NCI-H1105 treated with DMSO at 0.1 percent for 48 hours (cell line): ENCODE results near the gene ADISSP.
A peak's percentile ranks its signal among the peaks of the same experiment; 100 is the strongest.

Experiments used
- DNase-seq: peaks from one replicate; lab custom pipeline; 2025; lab: John Stamatoyannopoulos, UW

The ADISSP gene

GRCh38 chr20:3767427-3768341, at the start of gene ADISSP:
Gene ADISSP (minus strand): TSS chr20:3767753. CDS start chr20:3760100, 7,653 bp downstream.
- DNase-seq, result peak; percentile 98

DNA sequence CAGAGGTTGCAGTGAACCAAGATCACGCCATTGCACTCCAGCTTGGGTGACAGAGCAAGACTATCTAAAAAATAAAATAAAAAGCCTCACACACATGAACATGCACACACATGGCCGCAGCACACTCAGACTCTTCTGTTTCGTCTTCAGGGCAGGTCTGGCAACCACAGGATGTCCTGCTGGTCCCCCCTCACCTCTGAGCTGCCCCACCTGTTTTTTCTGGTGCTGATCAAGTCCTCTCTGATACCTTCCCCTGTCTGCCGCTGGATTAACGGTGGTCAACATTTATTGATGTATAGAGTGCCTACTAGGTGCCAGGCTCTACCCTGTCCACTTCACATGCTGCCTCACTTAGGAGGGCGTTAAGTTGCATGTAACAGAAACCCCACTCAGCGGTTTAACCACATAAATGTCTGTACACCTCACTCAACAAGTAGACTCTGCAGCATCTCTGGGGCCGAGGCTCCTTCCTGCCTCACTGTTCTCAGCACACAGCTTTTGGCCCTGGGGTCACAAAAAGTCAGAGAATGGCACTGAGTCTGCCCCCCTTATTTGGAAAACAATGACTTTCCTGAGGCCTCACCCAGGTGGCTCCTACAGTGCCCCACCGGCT, 48.3 kb upstream of the ADISSP start:
- no peak for DNase-seq

- DNase-seq, result no peak
Observed at GRCh38 chr20:3814928-3815495, 47.5 kb upstream of the ADISSP start.

DNA sequence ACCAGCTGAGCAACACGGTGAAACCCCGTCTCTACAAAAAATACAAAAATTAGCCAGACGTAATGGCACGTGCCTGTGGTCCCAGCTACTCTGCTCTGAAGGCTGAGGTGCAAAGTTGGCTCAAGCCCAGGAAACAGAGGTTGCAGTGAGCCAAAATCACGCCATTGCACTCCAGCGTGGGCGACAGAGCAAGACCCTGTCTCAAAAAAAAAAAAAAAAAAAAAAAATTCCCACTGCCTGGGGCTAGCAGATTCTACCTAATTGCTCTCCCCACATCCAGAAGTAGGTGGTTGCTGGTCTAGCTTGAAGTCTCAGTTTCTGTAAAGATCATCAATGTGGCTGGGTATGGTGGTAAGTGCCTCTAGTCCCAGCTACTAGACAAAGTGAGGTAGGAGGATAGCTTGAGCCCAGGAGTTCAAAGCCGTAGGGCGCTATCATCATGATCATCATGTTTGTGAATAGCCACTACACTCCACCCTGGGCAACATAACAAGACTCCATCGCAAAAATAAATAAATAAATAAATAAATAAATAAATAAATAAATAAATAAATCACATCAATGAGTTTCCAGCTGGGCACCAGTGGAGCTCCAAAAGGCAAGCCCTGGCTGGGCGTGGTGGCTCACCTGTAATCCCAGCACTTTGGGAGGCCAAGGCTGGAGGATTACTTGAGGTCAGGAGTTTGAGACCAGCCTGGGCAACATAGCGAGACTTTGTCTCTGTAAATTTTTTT, 46.5 kb upstream of the ADISSP start:
- no peak for DNase-seq

DNA sequence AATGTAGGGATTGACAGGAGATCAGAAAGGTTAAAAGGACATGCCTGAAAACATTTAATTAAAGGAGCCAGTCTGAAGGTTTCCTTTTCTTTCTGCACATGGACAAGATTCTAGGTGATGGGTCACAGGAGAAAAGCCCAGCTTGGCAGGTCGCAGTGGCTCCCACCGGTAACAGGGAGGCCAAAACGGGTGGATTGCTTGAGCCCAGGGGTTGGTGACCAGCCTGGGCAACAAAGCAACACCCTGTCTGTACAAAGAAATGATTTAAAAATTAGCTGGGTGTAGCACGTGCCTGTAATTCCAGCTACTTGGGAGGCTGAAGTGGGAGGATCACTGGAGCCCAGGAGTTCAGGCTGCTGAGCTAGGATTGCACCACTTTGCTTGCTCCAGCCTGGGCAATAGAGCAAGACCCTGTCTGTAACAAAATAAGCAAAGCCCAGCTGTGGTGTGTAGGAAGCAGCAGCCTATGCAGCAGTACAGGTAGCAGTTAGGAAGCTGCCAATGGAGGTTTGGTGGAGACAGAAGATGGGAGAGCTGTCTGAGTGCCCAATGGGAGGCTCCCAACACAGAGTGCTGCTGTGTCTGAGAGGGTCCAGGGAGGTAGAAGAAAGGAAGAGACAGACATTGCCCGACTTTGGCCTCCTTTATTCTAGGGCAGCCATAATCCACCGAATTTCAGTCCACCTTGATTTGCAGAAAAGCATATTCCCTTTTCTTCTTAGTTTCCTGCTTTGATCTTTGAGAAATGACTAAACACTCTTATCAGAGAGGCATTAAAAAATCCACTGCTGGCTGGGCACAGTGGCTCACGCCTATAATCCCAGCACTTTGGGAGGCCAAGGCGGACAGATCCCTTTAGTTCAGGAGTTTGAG, 45.7 kb upstream of the ADISSP start:
- DNase-seq, result no peak

GRCh38 chr20:3812259-3812681, 44.7 kb upstream of the ADISSP start:
- DNase-seq, result no peak

DNA sequence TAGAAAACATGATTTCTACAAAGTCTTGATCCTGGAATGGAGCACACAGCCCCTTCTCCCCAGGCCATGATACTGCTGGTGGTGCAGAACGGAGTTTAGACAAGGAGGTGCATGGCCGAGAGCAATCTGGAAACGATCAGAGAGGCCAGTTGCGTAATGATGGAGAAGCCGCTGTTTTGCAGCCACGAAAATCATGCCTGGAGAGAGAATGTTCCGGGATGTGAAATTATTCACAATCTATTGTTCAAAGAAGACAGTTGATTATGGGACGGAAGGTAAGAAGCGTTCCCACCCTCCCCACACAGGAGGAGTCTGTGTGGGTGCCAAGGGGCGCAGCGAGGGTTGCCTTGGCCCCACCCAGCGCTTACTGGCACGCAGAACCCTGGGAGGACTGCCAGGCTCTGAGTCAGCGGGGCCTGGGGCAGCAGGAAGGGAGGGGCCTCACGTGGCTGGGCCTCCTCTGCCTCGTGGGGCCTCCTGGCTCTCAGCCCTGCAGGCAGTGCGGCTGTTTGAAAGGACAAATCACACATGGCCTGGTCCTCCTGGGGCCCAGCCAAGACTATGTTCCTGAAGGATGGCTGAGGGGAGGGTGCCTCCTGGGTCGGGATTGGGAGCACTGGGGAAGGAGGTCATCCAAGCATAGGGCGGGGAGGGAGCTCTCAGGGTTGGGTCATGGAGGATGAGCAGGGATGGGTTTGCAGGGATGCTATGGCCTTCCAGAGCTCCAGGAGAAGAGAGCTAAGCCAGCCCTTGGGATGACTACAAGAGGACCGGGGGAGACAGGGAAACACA, 44.1 kb upstream of the ADISSP start:
- DNase-seq, result peak; percentile 92

GRCh38 chr20:3808544-3808943, 41.0 kb upstream of the ADISSP start:
- DNase-seq, result no peak

DNA sequence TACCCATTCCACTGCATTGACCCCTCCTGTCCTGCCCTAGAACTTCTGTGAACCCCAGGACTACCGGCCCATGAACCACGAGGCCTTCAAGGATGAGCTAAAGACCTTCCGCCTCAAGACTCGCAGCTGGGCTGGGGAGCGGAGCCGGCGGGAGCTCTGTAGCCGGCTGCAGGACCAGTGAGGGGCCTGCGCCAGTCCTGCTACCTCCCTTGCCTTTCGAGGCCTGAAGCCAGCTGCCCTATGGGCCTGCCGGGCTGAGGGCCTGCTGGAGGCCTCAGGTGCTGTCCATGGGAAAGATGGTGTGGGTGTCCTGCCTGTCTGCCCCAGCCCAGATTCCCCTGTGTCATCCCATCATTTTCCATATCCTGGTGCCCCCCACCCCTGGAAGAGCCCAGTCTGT, 37.2 kb upstream of the ADISSP start:
- no peak for DNase-seq

DNA sequence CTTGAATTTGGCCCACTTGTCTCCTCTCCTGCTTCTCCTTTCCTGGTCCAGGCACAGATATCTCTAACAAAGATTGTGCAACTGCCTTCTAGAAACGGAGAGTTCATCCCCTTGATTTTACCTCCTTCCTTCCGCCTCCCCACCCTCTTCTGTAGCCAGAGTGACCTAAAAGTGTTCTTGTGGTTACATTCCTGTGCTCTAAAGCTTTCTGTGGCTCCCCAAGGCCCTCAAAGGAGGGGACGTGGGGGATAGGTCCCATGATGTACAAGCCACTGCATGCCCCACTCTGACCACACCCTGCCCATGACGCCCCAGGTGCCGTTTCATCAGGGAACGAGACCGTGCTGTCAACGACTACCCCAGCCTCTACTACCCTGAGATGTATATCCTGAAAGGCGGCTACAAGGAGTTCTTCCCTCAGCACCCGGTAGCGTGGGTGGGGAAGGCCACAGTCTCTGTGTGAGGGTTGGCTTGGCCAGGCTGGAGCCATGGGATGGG, 36.8 kb upstream of the ADISSP start:
- no peak for DNase-seq

- no peak for DNase-seq
Observed at GRCh38 chr20:3803854-3804253, 36.3 kb upstream of the ADISSP start.

GRCh38 chr20:3803289-3803688, 35.7 kb upstream of the ADISSP start:
- DNase-seq, result no peak

DNA sequence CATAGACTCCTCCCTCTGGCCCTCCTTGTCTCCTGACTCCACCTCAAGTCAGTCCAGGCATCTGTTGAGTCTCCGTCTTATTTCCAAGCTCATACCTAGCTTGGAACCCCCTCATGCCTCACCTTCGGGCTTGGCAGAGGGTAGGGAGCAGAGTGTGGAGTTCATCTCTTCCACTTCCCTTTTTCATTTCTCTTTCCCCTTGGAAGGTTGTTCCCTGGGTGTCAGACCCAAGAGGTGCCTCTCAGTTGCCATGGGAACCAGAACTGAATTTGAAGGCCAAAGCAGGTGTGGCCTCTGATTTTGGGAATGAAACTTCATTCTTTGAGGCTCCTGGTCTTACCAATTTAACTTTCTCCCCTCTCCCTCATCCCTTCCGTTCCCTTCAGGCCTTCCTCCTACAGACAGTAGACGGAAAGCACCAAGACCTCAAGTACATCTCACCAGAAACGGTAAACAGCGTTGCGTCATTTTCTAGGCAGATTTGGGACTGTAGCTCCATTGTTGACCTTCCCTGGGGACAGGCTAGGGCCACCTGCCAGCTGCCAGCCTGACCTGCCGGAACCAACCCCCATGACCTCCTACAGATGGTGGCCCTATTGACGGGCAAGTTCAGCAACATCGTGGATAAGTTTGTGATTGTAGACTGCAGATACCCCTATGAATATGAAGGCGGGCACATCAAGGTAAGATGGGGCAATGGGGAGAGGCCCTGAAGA, 35.1 kb upstream of the ADISSP start:
- no peak for DNase-seq

GRCh38 chr20:3801846-3802245, 34.3 kb upstream of the ADISSP start:
- DNase-seq, result no peak

- no peak for DNase-seq
Observed at GRCh38 chr20:3801299-3801698, 33.7 kb upstream of the ADISSP start.

- no peak for DNase-seq
Observed at GRCh38 chr20:3800878-3801260, 33.3 kb upstream of the ADISSP start.

- DNase-seq, result no peak
Observed at GRCh38 chr20:3800256-3800877, 32.8 kb upstream of the ADISSP start.

DNA sequence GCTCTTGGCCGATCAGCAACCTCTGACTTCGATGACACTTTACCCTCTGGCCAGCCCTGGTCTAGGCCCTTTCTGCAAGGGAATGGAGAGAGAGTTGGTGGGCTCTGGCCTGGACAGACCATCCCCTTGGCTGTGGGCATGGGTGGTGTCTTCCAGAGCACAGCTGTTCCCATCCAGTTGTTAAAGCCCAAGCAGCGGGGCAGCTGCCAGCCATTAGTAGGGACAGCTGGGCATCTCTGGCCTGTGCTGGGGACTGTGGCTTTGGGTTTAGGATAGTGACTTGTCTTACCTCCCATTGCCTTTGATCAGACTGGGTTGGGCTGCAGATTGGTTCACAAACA, 31.3 kb upstream of the ADISSP start:
- DNase-seq, result no peak

- no peak for DNase-seq
Observed at GRCh38 chr20:3798373-3798768, 30.8 kb upstream of the ADISSP start.
